Fibroblast of skin of left biceps (primary cell): ENCODE data around the gene PRB4.
"Not testable (repeated sequence)": the region's sequence is repeated elsewhere in the genome, so short reads cannot be mapped to it uniquely, and the experiment has no call there.

ENCODE experiments used
- DNase-seq, 2 experiments: peaks; one replicate each; pipeline ENCODE4 v3.0.0-alpha.2; 2013; ENCODE audit warnings: low read depth in 2 of 2

The PRB4 gene

DNA sequence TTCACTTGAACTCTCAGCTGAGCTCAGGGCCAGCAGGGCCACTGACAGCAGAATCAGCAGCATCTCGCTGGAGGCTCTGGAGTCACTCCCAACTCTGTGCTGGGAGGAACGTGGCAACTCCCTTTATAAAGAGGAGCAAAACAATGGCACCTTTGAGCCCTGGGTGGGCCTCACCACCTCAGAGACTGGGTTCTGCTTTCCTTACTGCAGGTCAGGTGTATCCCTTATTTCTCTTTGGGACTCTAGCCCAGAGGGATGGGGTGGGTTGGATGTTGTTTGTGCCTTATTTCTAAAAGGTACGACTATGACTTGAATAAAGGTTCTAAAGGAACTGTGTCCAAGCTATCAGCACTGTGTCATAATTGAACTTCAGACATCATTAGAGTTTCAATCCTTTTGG is at the start of gene PRB4:
TSS of gene PRB4 (minus strand) at position 101 of the 400 bp plus-strand sequence. CDS start at position 63, 38 bp downstream.
- no peak for DNase-seq

DNA sequence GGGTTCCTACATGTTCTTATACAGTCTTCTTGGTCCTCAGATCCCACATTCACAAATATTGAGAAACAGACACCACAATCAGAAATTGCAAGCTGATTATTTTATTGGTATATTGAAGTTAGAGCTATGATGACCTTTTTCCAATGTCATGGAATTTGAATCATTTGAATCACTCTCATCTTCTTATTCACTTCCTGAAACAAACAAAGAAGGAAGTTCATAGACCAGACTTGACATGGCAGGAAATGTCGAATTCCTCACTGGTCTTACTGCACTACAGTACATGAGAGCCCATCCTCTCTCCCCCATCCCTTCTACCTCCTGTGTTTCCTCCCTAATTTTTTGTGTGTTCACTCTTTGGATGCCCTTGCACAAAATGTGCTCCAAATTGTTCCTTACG is 41.5 kb upstream of the PRB4 start:
- DNase-seq: not testable (repeated sequence)

DNA sequence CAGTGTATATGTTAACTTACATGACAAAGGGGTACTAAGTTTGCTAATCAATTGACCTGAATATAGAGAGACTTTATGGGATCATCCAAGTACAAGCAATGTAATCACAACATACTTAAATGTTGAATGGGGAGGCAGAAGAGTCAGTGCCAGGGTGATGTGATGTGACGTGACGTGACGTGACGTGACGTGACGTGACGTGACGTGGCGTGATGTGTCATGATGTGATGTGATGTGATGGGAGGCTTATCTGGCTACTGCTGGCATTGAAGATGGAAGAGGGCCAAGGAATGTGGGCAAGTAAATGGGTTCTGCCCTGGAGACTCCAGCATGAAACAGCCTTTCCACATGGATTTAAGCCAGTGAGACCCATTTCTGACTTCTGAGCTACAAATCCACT is 38.2 kb upstream of the PRB4 start:
- no peak for DNase-seq

DNA sequence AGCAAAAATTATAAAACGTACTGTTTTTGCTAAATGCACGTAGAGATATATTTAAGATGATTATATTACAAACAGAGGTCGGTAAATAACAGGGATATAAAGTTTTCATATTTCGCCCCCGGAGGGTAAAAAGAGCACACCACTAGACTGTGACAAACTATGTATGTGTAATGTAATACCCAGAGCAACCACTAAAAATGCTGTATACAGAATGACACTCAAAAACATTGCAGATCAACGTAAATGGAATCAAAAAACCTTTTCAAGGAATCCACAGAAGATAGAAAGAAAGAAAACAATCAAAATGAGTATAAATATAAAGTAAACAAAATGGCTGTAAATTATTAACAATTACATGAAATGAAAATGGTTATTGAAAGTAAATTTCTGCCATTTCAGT is 37.6 kb upstream of the PRB4 start:
- DNase-seq: no peak

DNA sequence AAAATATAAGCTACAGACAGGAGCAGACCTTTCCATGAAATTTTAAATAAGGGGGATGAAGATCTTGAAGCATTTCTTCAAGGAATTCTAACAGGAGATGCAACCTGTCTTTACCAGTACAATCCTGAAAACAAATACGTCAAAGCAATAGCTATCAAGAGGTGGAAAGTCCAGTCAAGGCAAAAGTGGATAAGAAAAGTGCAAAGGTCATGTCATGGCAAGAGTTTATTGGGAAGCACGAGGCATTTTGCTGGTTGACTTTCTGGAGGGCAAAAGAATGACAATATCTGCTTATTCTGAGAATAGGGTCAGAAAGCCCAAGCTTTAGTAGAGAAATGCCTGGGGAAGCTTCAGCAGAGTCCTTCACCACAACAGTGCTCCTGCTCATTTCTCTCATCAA is 34.3 kb upstream of the PRB4 start:
- no peak for DNase-seq

DNA sequence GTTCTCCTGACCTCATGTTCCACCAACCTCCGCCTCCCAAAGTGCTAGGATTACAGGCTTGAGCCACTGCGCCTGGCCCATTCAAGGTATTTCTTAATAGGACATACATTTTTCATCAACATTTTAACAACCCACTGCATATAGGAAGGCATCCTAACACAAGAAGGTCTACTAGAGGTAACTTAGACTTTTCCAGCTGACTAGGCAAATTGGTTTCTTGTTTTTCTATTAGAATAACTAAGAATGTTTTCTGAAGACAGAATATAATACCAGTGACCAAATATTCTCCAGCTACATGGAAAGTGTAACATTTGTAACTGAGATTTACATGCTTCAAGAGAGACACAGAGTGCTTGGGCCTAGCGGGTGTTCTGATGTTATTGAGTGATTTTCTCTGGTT is 14.2 kb upstream of the PRB4 start:
- DNase-seq: no peak

DNA sequence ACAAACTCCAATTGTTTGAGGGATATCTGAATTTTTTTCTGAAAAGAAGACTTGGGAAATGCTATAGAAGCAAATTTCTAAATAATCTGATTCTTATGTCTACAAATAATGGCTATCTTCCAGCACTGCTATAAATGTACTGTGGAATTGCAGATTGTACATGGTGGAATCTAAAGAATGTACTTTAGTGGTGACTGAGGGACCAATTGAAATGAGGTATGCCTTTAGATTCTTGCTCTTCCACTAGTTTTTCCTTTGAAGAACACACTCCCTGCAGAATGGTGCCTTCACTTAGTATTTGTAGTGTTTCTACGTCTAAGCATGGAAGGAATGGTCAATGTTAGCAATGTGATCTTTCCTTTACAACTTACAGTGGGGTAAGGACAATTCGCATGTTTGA is 11.7 kb upstream of the PRB4 start:
- DNase-seq: no peak

DNA sequence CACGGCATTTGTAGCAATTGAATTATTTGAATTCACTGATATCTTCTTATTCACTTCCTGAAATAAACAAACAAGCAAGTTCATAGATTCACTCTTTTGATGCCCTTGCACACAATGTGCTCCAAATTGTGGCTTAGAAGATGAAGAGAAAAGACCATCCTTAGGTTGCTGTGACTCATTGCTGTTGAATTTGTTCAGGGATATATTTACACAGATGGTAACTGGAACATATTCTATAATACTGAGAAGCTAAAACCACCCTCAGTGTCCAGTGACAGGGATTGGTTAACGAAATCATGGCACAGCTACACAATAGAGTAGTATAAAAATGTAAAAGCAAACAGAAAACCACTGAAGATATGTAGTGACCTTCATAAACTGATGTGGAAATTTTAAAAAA is 3.1 kb downstream of the PRB4 start:
- no peak for DNase-seq

DNA sequence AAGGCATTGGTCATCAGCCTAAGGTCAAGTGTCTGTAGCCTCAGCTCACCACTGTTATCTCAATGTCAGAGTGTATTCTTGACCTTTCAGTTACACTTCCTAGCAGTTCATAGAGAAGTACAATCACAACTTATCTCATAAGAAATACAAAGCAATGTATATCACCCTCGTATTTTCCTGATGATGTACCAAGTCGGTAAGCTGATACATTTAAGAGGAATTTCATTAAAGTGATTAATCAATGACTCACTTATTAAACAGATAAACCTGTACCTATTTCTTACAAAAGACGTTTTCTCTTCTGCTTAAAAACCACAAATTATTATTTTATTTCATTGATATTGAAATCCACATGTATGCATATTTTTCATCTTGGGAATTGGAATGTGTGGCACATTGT is 36.8 kb downstream of the PRB4 start:
- DNase-seq: no peak

DNA sequence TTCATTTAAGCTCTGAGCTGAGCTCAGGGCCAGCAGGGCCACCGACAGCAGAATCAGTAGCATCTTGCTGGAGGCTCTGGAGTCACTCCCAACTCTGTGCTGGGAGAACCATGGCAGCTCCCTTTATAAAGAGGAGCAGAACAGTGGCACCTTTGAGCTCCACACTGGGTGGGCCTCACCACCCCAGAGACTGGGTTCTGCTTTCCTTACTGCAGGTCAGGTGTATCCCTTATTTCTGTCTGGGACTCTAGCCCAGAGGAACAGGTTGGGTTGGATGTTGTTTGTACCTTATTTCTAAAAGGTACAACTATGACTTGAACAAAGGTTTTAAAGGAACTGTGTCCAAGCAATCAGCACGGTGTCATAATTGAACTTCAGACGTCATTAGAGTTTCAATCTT is 40.6 kb downstream of the PRB4 start, which contains the start of gene PRB3:
TSS of gene PRB3 (minus strand) at position 101 of the 400 bp plus-strand sequence. CDS start at position 63, 38 bp downstream.
- no peak for DNase-seq

DNA sequence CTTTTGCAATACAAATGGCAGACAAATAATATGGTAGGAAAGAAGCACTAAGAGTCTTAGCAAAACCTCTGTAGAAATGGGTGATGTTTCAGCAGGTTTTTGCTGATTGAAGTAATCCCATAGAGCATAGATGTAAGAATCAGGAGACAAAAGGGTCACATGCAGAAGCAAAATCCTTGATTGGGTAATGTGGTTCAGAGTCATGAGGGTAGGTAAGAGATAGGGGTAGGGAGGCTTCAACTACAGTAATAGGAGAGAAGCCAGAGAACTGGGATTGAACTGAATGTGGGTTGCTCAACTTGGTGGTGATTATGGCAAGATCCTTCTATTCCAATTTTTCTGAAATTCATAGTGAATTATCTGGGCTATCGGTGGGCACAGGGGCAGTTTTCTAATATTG is 45.7 kb downstream of the PRB4 start:
- no peak for DNase-seq
